OCI-M2 (cell line): ENCODE results near the gene MAD2L2.

Experiments used
- DNase-seq: peaks from one replicate; lab custom pipeline; 2025; ENCODE audit not compliant: unreplicated experiment; lab: John Stamatoyannopoulos, UW

MAD2L2 gene

GRCh38 chr1:11684070-11684469 lies 3.1 kb upstream of the MAD2L2 start:
- DNase-seq, result no peak

- DNase-seq, result no peak
Observed at GRCh38 chr1:11682799-11683198, 1.9 kb upstream of the MAD2L2 start.

- DNase-seq, result no peak
Observed at GRCh38 chr1:11682287-11682771, 1.4 kb upstream of the MAD2L2 start.

- no peak for DNase-seq
Observed at GRCh38 chr1:11680270-11681070, 478 bp downstream of the MAD2L2 start.

GRCh38 chr1:11678442-11678841 lies 2.5 kb downstream of the MAD2L2 start:
- no peak for DNase-seq

GRCh38 chr1:11676386-11677103 lies 4.4 kb downstream of the MAD2L2 start:
- no peak for DNase-seq

GRCh38 chr1:11675325-11675724 lies 5.6 kb downstream of the MAD2L2 start:
- no peak for DNase-seq

- no peak for DNase-seq
Observed at GRCh38 chr1:11674488-11674887, 6.5 kb downstream of the MAD2L2 start.

- no peak for DNase-seq
Observed at GRCh38 chr1:11673089-11673769, 7.7 kb downstream of the MAD2L2 start.

- DNase-seq, result no peak
Observed at GRCh38 chr1:11671544-11672286, 9.2 kb downstream of the MAD2L2 start.

GRCh38 chr1:11671205-11671543 lies 9.8 kb downstream of the MAD2L2 start:
- DNase-seq, result no peak

- DNase-seq, result no peak
Observed at GRCh38 chr1:11670747-11671146, 10.2 kb downstream of the MAD2L2 start.

GRCh38 chr1:11668516-11668915 lies 12.4 kb downstream of the MAD2L2 start:
- DNase-seq, result no peak

GRCh38 chr1:11664336-11665065 lies 16.4 kb downstream of the MAD2L2 start:
- no peak for DNase-seq

- no peak for DNase-seq
Observed at GRCh38 chr1:11661103-11661502, 19.8 kb downstream of the MAD2L2 start.

- DNase-seq, result no peak
Observed at GRCh38 chr1:11659748-11660147, 21.2 kb downstream of the MAD2L2 start.

GRCh38 chr1:11658542-11658941 lies 22.4 kb downstream of the MAD2L2 start:
- no peak for DNase-seq

- DNase-seq, result no peak
Observed at GRCh38 chr1:11657654-11658053, 23.3 kb downstream of the MAD2L2 start.

GRCh38 chr1:11654939-11655808 lies 25.8 kb downstream of the MAD2L2 start:
- DNase-seq, result no peak
